Testis (tissue), 2 donors: ENCODE measurements around the gene MACROD1.

Experiments used
- CTCF ChIP-seq, 3 experiments: fragments of 450-650 bp in 2 of 3; fragments of 200-600 bp in 1 of 3; sonication (generic) in 1 of 3; IDR thresholded peaks; one replicate each; pipeline ENCODE4 v1.5.1; 2016 to 2019; ENCODE audit warnings: antibody characterized with exemption in 3 of 3, mild to moderate bottlenecking in 2 of 3, moderate library complexity in 1 of 3
- POLR2A ChIP-seq: fragments of 450-650 bp; IDR thresholded peaks from one replicate; pipeline ENCODE4 v1.6.1; 2017; ENCODE audit warnings: antibody characterized with exemption, mild to moderate bottlenecking, moderate library complexity

GRCh38 chr11:64097468-64098317 lies 68.2 kb downstream of the MACROD1 start:
- TF ChIP-seq CTCF (IDR thresholded peaks at IDR 0.05) (no peak), POLR2A (no peak)
